Astrocyte (in vitro differentiated cells and primary cell): ENCODE results near the gene CAMK2G. TPM values are rescaled to one million over a fixed set of nuclear protein-coding genes. Genes with fewer than 3 reads are reported as not detected.

Experiments
- DNase-seq: peaks from one replicate; pipeline ENCODE4 v3.0.0-alpha.2; 2010; ENCODE audit warnings: low read depth
- FAIRE-seq: peaks from 2 replicates; lab custom pipeline; 2011; peaks lifted over from hg19 to GRCh38; lab: Jason Lieb, UNC
- H2AFZ ChIP-seq: 2 replicates; pipeline ENCODE4 v1.6.0; 2012; ENCODE audit warnings: low read depth, low read length, inconsistent platforms
- H3K27ac ChIP-seq: 2 replicates; pipeline ENCODE4 v1.5.1; 2011; ENCODE audit warnings: low read depth, low read length, inconsistent platforms
- H3K27me3 ChIP-seq: 2 replicates; pipeline ENCODE4 v1.6.0; 2011; ENCODE audit warnings: low read length, inconsistent platforms; ENCODE audit not compliant: insufficient read depth
- H3K36me3 ChIP-seq: 2 replicates; pipeline ENCODE4 v1.5.1; 2011; ENCODE audit warnings: low read length, inconsistent platforms; ENCODE audit not compliant: insufficient read depth
- H3K4me1 ChIP-seq: 2 replicates; pipeline ENCODE4 v1.5.1; 2011; ENCODE audit warnings: low read length, inconsistent platforms; ENCODE audit not compliant: insufficient read depth
- H3K4me2 ChIP-seq: 2 replicates; pipeline ENCODE4 v1.6.0; 2012; ENCODE audit warnings: low read length, inconsistent platforms
- H3K4me3 ChIP-seq: 2 replicates; pipeline ENCODE4 v1.5.1; 2011; ENCODE audit warnings: low read depth, mild to moderate bottlenecking, low read length, inconsistent platforms; ENCODE audit not compliant: insufficient read depth
- H3K79me2 ChIP-seq: 2 replicates; pipeline ENCODE4 v1.6.0; 2012; ENCODE audit warnings: mild to moderate bottlenecking, low read length, inconsistent platforms; ENCODE audit not compliant: insufficient read depth
- H3K9ac ChIP-seq: 2 replicates; pipeline ENCODE4 v1.6.0; 2012; ENCODE audit warnings: mild to moderate bottlenecking, low read length, inconsistent platforms
- H3K9me3 ChIP-seq: 2 replicates; pipeline ENCODE4 v1.5.1; 2012; ENCODE audit warnings: low read depth, mild to moderate bottlenecking, low read length, inconsistent platforms; ENCODE audit not compliant: insufficient read depth
- H4K20me1 ChIP-seq: 2 replicates; pipeline ENCODE4 v1.6.0; 2012; ENCODE audit warnings: low read length, inconsistent platforms; ENCODE audit not compliant: insufficient read depth
- H3K27ac Mint-ChIP-seq: one replicate; pipeline ENCODE4 v1.8.0; 2021; ENCODE audit warnings: mild to moderate bottlenecking, mixed read lengths; ENCODE audit not compliant: unreplicated experiment
- H3K27me3 Mint-ChIP-seq: one replicate; pipeline ENCODE4 v1.8.0; 2021; ENCODE audit warnings: low read depth, mixed read lengths; ENCODE audit not compliant: unreplicated experiment
- H3K36me3 Mint-ChIP-seq: one replicate; pipeline ENCODE4 v1.8.0; 2021; ENCODE audit warnings: low read depth, mixed read lengths; ENCODE audit not compliant: unreplicated experiment
- H3K4me1 Mint-ChIP-seq: one replicate; pipeline ENCODE4 v1.8.0; 2021; ENCODE audit warnings: low read depth, mixed read lengths; ENCODE audit not compliant: unreplicated experiment
- H3K4me3 Mint-ChIP-seq: one replicate; pipeline ENCODE4 v1.8.0; 2021; ENCODE audit warnings: mild to moderate bottlenecking, moderate library complexity, mixed read lengths; ENCODE audit not compliant: unreplicated experiment
- H3K9me3 Mint-ChIP-seq: one replicate; pipeline ENCODE4 v1.8.0; 2021; ENCODE audit warnings: mild to moderate bottlenecking, mixed read lengths; ENCODE audit not compliant: unreplicated experiment
- EZH2 ChIP-seq: IDR thresholded peaks from 2 replicates; pipeline ENCODE4 v1.6.1; 2012; ENCODE audit warnings: mild to moderate bottlenecking, low read length, inconsistent platforms; ENCODE audit not compliant: insufficient read depth
- total RNA-seq: library from RNA; stranded (reverse); gene quantifications from 2 replicates; pipeline ENCODE4 v1.2.1, GENCODE V29; 2021
- TF ChIP-seq, protein P1 (sequence below): IDR thresholded peaks from 2 replicates; pipeline ENCODE4 v1.5.1; 2011; ENCODE audit warnings: low read depth, mild to moderate bottlenecking, inconsistent platforms, low read length, moderate library complexity; ENCODE audit not compliant: insufficient read depth

CAMK2G gene
- total RNA-seq, 1 donor from 2014 or later: 19.8 TPM

DNA sequence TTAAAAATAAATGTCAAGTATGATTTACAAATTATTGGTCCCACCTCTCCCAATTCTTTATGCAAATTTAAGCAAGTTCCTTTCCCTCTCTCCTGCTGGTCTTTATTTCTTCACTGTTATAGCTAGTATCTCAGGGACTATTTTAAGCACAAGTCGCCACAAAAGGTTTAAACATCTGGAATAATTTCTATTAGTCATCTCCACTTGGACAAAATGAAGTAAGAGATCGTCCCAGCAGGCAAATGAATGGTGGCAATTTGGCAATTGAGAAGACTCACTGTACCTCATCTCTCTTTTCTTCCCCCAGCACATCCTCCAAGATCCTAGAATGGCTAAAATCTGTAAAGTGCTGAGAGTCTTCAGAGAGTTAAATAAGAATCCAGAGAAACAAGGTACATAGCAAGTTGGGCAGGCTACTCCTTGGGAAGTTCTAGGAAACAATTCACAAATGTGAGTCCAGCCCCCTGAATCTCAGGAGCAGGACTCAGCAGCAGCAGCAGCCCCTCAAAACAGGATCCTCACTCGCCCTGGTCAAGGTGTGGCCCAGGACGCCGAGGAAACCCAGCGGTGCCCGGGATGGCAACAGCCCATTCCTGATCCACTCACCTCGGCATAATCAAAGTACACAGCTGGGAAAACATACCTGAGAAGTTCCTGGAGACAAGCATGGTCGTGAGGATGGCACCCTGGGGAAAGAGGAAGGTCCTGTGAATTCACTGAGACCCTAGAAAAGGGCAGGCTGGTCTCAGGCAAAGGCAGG, 32.6 kb downstream of the CAMK2G start:
- DNase-seq: no peak
- H3K27ac Mint-ChIP-seq: no peak overlapping the region
- H3K27ac ChIP-seq: no peak overlapping the region
- TF ChIP-seq, protein P1, sequence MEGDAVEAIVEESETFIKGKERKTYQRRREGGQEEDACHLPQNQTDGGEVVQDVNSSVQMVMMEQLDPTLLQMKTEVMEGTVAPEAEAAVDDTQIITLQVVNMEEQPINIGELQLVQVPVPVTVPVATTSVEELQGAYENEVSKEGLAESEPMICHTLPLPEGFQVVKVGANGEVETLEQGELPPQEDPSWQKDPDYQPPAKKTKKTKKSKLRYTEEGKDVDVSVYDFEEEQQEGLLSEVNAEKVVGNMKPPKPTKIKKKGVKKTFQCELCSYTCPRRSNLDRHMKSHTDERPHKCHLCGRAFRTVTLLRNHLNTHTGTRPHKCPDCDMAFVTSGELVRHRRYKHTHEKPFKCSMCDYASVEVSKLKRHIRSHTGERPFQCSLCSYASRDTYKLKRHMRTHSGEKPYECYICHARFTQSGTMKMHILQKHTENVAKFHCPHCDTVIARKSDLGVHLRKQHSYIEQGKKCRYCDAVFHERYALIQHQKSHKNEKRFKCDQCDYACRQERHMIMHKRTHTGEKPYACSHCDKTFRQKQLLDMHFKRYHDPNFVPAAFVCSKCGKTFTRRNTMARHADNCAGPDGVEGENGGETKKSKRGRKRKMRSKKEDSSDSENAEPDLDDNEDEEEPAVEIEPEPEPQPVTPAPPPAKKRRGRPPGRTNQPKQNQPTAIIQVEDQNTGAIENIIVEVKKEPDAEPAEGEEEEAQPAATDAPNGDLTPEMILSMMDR: no peak
- TF ChIP-seq EZH2: no peak
- H3K9me3 Mint-ChIP-seq: no peaks in the 10 kb centered on the region
- H3K4me3 ChIP-seq: no peak overlapping the region
- peaks cover 31% of the 10 kb centered on the region for H3K36me3 Mint-ChIP-seq
- no peaks in the 10 kb centered on the region for H3K36me3 ChIP-seq
- H3K27me3 Mint-ChIP-seq: peaks cover 3% of the 10 kb centered on the region
- H3K79me2 ChIP-seq: no peaks in the 10 kb centered on the region
- H4K20me1 ChIP-seq: peaks cover 9% of the 10 kb centered on the region
- H3K9me3 ChIP-seq: no peaks in the 10 kb centered on the region
- no peaks in the 10 kb centered on the region for H3K27me3 ChIP-seq
- H3K4me3 Mint-ChIP-seq: no peak overlapping the region
- H3K4me2 ChIP-seq: no peak overlapping the region
- no peak overlapping the region for H3K9ac ChIP-seq
- peaks cover 6% of the 10 kb centered on the region for H3K4me1 Mint-ChIP-seq
- peaks cover 15% of the 10 kb centered on the region for H3K4me1 ChIP-seq
- no peak for FAIRE-seq
- no peak overlapping the region for H2AFZ ChIP-seq

DNA sequence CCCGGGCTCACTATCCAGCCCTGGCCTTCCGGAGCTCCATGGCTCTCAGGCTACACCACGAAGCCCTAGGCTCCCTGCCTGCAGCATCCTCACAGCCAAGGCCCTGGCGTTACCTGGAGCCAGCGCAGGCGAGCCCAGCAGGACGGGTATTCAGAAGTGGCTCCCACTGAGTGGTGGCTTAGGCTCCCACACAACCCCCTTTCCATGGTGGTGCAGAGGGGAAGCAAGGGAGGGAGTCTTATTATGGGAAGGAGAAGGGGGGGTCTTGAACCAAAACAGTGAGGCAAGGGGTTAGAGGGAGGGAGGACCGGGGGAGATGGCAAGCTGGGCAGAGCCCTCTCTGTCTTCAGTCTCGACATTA, 33.3 kb downstream of the CAMK2G start:
- DNase-seq (no peak), FAIRE-seq (no peak)
- peaks cover 31% of the 10 kb centered on the region for H3K36me3 Mint-ChIP-seq
- Histone ChIP-seq H3K4me2 (no peak overlapping the region), H3K4me3 (no peak overlapping the region), H2AFZ (no peak overlapping the region), H3K4me1 (peaks cover 16% of the 10 kb centered on the region), H4K20me1 (peaks cover 9% of the 10 kb centered on the region), H3K79me2 (no peaks in the 10 kb centered on the region), H3K27ac (no peak overlapping the region), H3K9me3 (no peaks in the 10 kb centered on the region), H3K9ac (no peak overlapping the region), H3K36me3 (no peaks in the 10 kb centered on the region), H3K27me3 (no peaks in the 10 kb centered on the region)
- no peak overlapping the region for H3K4me3 Mint-ChIP-seq
- no peaks in the 10 kb centered on the region for H3K9me3 Mint-ChIP-seq
- no peak overlapping the region for H3K27ac Mint-ChIP-seq
- peaks cover 3% of the 10 kb centered on the region for H3K27me3 Mint-ChIP-seq
- peaks cover 6% of the 10 kb centered on the region for H3K4me1 Mint-ChIP-seq
- TF ChIP-seq EZH2: no peak
- TF ChIP-seq, protein P1: no peak

DNA sequence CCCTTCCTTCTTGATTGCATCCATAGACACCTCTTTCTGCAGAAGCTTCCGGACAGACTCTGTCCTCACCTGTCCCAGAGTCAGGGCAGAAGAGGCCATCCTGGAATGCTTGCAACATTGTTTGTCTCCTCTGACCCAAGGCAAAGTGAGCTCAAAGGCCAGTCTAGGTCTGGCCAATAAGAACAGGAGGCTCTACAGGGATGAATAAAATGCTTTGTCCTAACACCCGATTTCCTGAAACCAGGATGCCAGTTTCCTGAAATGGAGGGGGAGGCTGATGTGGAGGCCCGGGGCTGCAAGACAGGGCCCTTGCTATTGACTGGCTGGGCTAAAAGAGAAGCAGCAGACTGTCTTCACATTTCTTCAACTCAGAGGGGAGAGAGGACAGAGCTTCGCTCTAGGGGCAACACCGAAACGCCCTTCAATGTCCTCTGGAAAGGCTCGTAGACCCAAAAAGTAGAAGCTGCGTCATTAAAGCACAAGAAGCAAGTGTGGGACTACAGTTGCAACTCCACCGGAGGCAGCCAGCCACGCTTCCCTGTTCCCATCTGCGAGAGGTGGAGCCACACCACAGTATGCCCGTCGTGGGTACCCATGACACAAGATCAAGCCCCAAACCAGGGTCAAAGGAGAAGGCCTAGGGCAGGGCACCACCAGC, 33.8 kb downstream of the CAMK2G start:
- H3K36me3 ChIP-seq: no peaks in the 10 kb centered on the region

More for the DNA sequence above, 33.8 kb downstream of the CAMK2G start:
- Histone ChIP-seq H4K20me1 (peaks cover 9% of the 10 kb centered on the region), H3K4me1 (peaks cover 16% of the 10 kb centered on the region), H3K27ac (no peak overlapping the region), H3K9me3 (no peaks in the 10 kb centered on the region), H3K9ac (no peak overlapping the region), H3K4me2 (no peak overlapping the region), H3K79me2 (no peaks in the 10 kb centered on the region), H3K27me3 (no peaks in the 10 kb centered on the region), H3K4me3 (no peak overlapping the region), H2AFZ (no peak overlapping the region)
- Mint-ChIP-seq H3K4me1 (peaks cover 6% of the 10 kb centered on the region), H3K36me3 (peaks cover 30% of the 10 kb centered on the region), H3K27me3 (peaks cover 3% of the 10 kb centered on the region), H3K27ac (no peak overlapping the region), H3K9me3 (no peaks in the 10 kb centered on the region), H3K4me3 (peak overlapping the region; percentile 40)
- TF ChIP-seq EZH2: no peak
- TF ChIP-seq, protein P1: no peak
- FAIRE-seq: no peak
- DNase-seq: no peak
